HG02938 (cell line): ENCODE data around the gene PDGFA.

Source experiments
- ATAC-seq: cut with Tn5 transposase; IDR thresholded peaks from one replicate; pipeline ENCODE4 v1.9.1; 2021; ENCODE audit warnings: mild to moderate bottlenecking, moderate library complexity; ENCODE audit not compliant: unreplicated experiment

The PDGFA gene

DNA sequence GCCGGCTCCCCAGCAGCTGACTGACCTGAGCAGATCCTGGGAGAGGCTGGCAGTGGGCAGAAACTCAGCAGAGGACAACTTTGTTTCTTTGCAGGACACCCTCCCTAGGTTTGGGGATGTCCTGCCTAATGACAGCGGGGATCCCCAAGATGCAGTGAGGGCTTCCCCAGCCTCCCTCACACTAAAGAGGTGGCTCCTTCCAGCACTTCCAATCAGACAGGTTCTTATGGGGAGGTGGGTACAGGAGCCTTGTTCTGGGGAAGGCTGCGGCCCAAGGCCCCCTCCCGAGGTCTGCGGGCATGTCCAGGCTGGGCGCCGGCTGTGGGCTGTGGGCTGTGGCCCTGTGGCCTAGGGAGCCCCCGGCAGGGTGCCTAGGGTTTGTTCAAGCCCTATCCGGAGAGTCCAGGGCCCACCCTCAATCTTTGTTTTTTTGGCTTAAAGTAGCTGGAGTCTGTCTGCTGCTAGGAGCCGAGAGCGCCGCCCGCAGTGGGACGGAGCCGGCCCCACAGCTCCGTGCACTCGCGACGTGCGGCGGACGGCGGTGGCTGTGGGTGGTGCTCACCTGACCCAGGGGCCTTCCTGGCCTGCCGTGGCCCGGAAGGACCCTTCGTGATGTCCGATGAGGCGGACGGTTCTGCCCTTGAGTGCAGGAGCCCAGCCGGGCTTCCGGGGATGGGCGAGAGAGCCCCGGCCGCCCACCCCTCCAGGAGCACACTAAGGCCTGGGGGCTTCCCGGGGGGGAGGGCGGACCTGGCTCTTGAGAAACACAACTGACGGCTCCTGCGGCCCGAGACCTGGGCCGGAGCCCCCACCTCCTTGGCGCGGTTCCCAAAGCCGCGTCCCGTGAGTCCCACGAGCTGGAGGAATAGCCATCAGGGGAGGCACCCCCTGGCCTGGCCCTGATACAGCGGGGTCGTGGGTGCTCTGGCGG is 57.2 kb downstream of the PDGFA start:
- no peak for ATAC-seq

- no peak for ATAC-seq
These were observed 58.0 kb downstream of the PDGFA start for GRCh38 chr7:461453-462172.

DNA sequence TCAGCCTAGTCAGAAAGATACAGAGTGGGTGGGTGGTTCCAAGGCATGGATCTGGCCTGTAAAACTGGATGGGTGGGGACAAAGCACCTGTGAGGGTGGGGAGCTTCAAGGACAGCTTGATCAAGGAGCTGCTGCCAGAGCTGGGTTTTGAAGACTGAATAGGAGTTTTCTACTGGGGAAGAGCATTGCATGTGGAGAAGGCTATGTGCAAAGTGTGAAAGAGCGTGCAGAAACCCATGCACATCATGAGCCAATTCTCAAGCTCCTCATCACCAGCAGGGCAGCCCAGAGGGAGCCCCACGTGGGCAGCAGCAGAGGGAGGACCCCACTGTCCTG is 58.6 kb downstream of the PDGFA start:
- ATAC-seq, result no peak

- ATAC-seq, result no peak
These were observed 59.1 kb downstream of the PDGFA start for GRCh38 chr7:460374-461116.

DNA sequence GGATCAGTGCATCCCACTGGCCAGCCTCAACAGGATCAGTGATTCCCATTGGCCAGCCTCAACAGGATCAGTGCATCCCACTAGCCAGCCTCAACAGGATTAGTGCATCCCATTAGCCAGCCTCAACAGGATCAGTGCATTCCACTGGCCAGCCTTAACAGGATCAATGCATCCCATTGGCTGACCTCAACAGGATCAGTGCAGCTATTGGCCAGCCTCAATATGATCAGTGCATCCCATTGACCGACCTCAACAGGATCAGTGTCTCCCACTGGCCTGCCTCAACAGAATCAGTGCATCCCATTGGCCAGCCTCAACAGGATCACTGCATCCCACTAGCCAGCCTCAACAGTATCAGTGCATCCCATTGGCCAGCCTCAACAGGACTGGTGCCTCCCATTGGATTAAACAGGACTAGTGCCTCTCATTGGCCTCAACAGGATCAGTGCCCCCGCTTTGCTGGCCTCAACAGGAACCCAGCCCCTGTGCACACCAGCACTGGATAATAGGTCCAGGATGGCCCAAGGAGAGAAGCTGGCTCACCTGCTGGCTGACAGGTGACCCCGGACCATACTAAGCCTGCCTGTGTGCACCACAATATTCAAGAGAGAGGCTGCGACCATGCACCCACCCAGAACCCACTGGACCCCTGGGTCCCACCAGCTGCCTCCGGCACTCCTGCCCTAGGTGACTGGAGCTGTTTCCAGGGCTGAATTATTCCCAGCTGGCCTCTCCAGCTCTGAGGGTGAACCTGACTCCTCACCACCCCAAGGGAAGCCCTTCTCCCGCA is 59.9 kb downstream of the PDGFA start:
- ATAC-seq, result no peak

- ATAC-seq, result no peak
These were observed 61.0 kb downstream of the PDGFA start for GRCh38 chr7:458511-459245.

DNA sequence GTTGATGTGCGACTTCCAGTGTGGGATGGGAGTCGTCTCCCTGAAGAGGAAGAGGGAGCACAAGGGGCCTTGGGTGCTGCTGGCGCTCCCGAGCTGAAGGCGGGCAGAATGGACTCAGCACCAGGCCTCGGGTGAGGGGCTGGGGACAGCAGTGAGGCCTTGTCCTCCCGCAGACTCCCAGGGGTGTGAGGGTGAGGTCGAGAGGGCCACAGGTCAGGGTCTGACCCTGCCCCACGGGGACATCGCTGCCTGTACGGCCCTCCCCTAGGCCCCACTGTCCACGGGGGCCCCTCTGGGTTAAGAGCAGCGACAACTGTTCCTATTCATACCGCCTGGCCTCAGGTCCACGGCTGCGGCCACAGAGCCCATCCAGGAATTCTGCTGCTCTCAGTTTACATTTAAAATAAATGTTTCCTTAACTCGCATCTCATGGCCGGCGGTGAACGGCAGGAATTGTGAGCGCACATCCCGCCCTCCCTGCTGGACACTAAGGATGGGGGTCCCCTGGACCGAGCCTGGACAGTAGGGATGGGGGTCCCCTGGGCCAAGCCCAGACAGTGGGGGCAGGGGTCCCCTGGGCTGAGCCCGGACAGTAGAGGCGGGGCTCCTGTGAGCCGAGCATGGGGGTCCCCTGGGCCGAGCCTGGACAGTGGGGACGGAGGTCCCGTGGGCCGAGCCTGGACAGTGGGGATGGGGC is 61.7 kb downstream of the PDGFA start:
- ATAC-seq, result no peak

GRCh38 chr7:455110-455928 is 64.3 kb downstream of the PDGFA start:
- ATAC-seq, result no peak

DNA sequence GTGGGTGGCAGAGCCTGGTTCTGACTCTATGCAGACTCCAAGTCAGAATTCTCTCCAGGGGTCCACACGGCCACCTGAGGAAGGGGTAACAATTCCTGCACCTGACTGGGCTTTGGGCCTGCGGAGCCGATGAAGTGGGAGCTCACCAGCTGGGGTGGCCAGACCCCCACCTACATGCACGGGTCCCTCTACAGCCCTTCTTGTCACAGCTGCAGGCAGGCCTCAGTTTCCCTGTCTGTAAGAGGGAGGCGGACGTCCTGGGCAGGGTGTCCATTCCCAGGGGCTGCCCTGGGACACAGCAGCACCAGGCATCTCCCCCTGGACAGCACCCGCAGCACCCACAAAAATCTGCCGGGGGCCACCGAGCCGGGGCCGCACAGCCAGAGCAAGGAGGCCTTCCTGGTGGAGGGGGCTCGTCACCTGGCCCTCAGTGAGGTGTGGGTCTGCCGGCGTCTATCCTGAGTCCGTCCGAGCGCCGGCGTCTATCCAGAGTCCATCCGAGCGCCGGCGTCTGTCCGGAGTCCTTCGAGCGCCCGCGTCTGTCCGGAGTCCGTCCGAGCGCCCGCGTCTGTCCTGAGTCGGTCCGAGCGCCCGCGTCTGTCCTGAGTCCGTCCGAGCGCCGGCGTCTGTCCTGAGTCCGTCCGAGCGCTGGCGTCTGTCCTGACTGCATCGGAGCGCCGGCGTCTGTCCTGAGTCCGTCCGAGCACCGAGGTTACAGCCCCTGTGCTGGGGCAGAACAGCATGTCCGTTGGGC is 65.1 kb downstream of the PDGFA start:
- ATAC-seq, result no peak

DNA sequence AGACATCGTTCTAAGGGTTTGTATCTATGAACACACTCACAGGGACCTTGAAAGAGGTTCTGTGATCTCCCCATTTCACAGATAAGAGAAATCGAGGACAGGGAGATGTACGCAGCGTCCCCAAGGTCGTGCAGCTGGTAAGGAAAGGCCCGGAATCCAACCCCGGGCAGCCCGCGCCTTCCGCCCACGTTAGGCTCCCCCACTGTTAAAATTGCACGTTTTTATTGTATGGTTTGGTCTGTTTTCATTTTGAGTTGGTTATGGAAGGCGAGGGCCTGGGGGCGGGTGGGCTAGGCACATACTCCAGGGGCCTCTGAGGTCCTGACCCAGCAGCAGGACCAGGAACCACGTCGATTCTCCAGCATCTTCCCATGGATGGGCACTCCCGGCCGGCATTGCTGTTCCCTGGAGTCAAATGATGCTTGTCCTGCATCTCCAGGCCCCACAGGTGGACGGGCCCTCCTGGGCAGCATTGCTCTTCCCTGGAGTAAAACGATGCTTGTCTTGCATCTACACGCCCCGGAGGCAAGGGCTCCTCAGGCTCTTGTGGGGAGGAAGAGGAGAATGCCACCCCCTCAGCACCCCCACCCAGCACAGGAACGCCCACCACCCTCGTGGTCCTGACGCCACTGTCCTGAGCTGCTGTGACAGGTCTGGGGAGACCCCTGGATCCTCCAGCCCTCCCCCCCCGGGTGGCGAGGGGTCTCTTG is 65.9 kb downstream of the PDGFA start:
- ATAC-seq, result no peak

- no peak for ATAC-seq
These were observed 66.7 kb downstream of the PDGFA start for GRCh38 chr7:452791-453455.

DNA sequence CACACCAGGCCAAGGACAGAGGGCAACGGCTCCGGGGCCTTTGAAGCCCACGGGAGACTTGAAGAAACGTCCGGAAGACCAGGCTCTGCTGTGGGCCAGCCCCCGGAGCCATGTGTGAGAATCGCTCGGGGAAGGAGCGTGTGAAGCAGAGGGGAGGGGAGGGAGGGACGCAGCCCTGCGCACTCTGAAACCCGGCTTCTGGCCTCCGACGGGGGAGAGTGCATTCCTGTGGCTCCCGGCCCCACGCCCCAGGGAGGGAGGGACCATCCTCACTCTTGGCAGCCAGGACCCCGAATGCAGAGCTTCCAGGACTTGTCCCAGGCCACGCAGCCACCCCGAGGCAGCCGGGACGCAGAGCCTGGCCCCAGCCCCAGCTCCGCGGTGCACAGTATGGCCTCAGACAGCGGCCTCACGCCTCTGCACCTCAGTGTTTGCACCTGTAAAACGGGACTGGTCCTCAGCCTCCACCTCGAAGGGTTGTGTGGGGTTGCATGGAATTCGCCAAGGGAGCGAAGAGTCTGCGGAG is 67.4 kb downstream of the PDGFA start:
- no peak for ATAC-seq

- no peak for ATAC-seq
These were observed 68.1 kb downstream of the PDGFA start for GRCh38 chr7:451255-452225.

GRCh38 chr7:450741-451140 is 68.9 kb downstream of the PDGFA start:
- no peak for ATAC-seq

DNA sequence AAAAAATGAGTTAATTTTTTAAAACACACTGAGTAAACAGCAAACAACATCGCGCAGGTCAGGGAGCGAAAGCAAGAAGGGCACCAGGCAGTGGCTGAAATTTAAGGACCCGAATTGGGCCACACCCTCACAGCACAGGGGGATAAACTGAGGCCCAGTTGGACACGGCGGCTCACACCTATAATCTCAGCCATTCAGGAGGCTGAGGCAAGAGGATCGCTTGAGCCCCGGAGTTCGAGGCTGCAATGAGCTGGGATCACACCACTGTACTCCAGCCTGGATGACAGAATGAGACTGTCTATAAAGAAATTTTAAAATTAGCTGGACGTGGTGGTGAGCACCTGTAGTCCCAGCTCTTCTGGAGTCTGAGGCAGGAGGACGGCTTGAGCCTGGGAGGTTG is 69.6 kb downstream of the PDGFA start:
- no peak for ATAC-seq
